DMS114 treated with DMSO at 0.1 percent for 48 hours (cell line): ENCODE data around the gene PLA2R1.
A peak's percentile ranks its signal among the peaks of the same experiment; 100 is the strongest.

Experiments
- DNase-seq: peaks from one replicate; lab custom pipeline; 2025; ENCODE audit not compliant: unreplicated experiment; lab: John Stamatoyannopoulos, UW

Gene PLA2R1

GRCh38 chr2:160062292-160063005 lies at the start of gene PLA2R1:
Gene PLA2R1 (minus strand): TSS chr2:160062615. CDS start chr2:160062403, 212 bp downstream.
- DNase-seq: no peak

- DNase-seq: no peak
Measured at GRCh38 chr2:160110674-160111239, 48.3 kb upstream of the PLA2R1 start.

- peak; percentile 2 for DNase-seq
Measured at GRCh38 chr2:160109939-160110673, 47.7 kb upstream of the PLA2R1 start.

GRCh38 chr2:160109243-160109642 lies 46.8 kb upstream of the PLA2R1 start:
- no peak for DNase-seq

GRCh38 chr2:160108646-160109045 lies 46.2 kb upstream of the PLA2R1 start:
- no peak for DNase-seq

GRCh38 chr2:160105366-160105765 lies 43.0 kb upstream of the PLA2R1 start:
- DNase-seq: no peak

GRCh38 chr2:160104115-160104514 lies 41.7 kb upstream of the PLA2R1 start:
- DNase-seq: no peak

- DNase-seq: no peak
Measured at GRCh38 chr2:160097326-160097725, 34.9 kb upstream of the PLA2R1 start.

GRCh38 chr2:160096409-160096808 lies 34.0 kb upstream of the PLA2R1 start:
- no peak for DNase-seq

- no peak for DNase-seq
Measured at GRCh38 chr2:160092445-160092844, 30.0 kb upstream of the PLA2R1 start.

- DNase-seq: no peak
Measured at GRCh38 chr2:160091381-160091780, 29.0 kb upstream of the PLA2R1 start.

- no peak for DNase-seq
Measured at GRCh38 chr2:160087854-160088745, 25.7 kb upstream of the PLA2R1 start.

GRCh38 chr2:160085662-160086061 lies 23.2 kb upstream of the PLA2R1 start:
- no peak for DNase-seq

GRCh38 chr2:160077912-160078810 lies 15.7 kb upstream of the PLA2R1 start:
- DNase-seq: no peak

- no peak for DNase-seq
Measured at GRCh38 chr2:160076914-160077313, 14.5 kb upstream of the PLA2R1 start.

- no peak for DNase-seq
Measured at GRCh38 chr2:160076241-160076640, 13.8 kb upstream of the PLA2R1 start.

GRCh38 chr2:160075171-160075570 lies 12.8 kb upstream of the PLA2R1 start:
- no peak for DNase-seq

GRCh38 chr2:160073284-160073888 lies 11.0 kb upstream of the PLA2R1 start:
- DNase-seq: no peak

GRCh38 chr2:160068906-160069305 lies 6.5 kb upstream of the PLA2R1 start:
- no peak for DNase-seq

- DNase-seq: no peak
Measured at GRCh38 chr2:160064916-160065315, 2.5 kb upstream of the PLA2R1 start.
